C4-2B (cell line): ENCODE measurements around the gene GADL1.

Source experiments
- ZFX ChIP-seq: fragments of 450-650 bp; IDR thresholded peaks from 2 replicates; pipeline ENCODE4 v1.6.1; 2017
- TF ChIP-seq, protein P1 (sequence below): fragments of 450-650 bp; conservative IDR thresholded peaks from 2 replicates; pipeline ENCODE4 v1.5.1; 2017; ENCODE audit warnings: mild to moderate bottlenecking

DNA sequence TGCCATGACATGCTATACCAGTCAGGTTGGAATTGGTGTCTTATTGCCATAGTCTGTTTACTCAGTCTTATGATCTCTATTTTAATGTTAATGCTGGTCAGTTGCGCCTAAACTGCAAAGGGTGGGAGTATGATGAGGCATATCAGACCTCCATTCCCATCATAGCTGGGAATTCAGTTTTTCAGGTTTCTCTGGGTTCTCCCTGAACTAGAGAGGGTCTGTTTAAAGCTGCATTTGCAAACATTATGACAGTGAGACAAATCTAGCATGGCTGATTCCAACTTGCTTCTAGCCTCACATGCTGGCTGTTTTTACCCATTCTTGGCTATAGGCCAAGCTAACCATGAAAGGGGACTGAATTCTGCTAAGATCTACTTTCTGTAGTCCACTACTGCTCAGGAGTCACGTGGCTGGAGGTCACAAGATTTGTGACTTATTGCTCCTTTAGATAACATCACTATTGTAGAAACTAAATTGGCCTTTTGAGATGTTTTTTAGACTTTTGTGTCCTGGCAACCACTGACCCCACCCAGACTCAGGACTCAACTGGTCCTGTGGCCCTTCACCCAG lies 191.5 kb downstream of the GADL1 start:
- TF ChIP-seq, protein P1, sequence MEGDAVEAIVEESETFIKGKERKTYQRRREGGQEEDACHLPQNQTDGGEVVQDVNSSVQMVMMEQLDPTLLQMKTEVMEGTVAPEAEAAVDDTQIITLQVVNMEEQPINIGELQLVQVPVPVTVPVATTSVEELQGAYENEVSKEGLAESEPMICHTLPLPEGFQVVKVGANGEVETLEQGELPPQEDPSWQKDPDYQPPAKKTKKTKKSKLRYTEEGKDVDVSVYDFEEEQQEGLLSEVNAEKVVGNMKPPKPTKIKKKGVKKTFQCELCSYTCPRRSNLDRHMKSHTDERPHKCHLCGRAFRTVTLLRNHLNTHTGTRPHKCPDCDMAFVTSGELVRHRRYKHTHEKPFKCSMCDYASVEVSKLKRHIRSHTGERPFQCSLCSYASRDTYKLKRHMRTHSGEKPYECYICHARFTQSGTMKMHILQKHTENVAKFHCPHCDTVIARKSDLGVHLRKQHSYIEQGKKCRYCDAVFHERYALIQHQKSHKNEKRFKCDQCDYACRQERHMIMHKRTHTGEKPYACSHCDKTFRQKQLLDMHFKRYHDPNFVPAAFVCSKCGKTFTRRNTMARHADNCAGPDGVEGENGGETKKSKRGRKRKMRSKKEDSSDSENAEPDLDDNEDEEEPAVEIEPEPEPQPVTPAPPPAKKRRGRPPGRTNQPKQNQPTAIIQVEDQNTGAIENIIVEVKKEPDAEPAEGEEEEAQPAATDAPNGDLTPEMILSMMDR = no peak
- no peak for TF ChIP-seq ZFX
